Heart left ventricle (tissue), 16 donors: ENCODE data around the gene CCDC159. TPM values are rescaled to one million over a fixed set of nuclear protein-coding genes. Genes with fewer than 3 reads are reported as not detected.

Source experiments
- ATAC-seq, 4 donors: fragments of 200-7000 bp; cut with Tn5 transposase; one replicate each; pipeline ENCODE4 v1.9.1; 2020 to 2022; ENCODE audit warnings: moderate library complexity in 4 of 4, mild to moderate bottlenecking in 3 of 4, moderate number of reproducible peaks in 1 of 4
- DNase-seq, 5 donors: peaks; one replicate each; pipeline ENCODE4 v3.0.0-alpha.2; 2020
- H3K27ac ChIP-seq, 12 donors: fragments of 200-600 bp; sonication (generic) in 4 of 12; one replicate each; pipeline versions ENCODE4 v1.5.0 to v1.8.0; 2016 to 2022; ENCODE audit warnings: mild to moderate bottlenecking in 2 of 12
- H3K27me3 ChIP-seq, 9 donors: fragments of 200-600 bp; sonication (generic) in 2 of 9; one replicate each; pipeline versions ENCODE4 v1.5.1 to v1.8.0; 2016 to 2022; ENCODE audit warnings: mild to moderate bottlenecking in 3 of 9
- H3K36me3 ChIP-seq, 9 donors: fragments of 200-600 bp; sonication (generic) in 2 of 9; one replicate each; pipeline versions ENCODE4 v1.5.0 to v1.8.0; 2018 to 2022; ENCODE audit warnings: mild to moderate bottlenecking in 2 of 9
- H3K4me1 ChIP-seq, 12 donors: fragments of 200-600 bp; sonication (generic) in 4 of 12; one replicate each; pipeline versions ENCODE4 v1.5.0 to v1.8.0; 2016 to 2022; ENCODE audit warnings: mild to moderate bottlenecking in 3 of 12
- H3K4me3 ChIP-seq, 12 donors: fragments of 200-600 bp; sonication (generic) in 4 of 12; one replicate each; pipeline versions ENCODE4 v1.5.0 to v1.8.0; 2017 to 2022; ENCODE audit warnings: mild to moderate bottlenecking in 9 of 12, moderate library complexity in 4 of 12
- H3K9me3 ChIP-seq, 12 donors: fragments of 200-600 bp; sonication (generic) in 4 of 12; one replicate each; pipeline versions ENCODE4 v1.5.0 to v1.8.0; 2016 to 2022; ENCODE audit warnings: mild to moderate bottlenecking in 1 of 12
- CTCF ChIP-seq, 12 donors: fragments of 200-600 bp; sonication (generic) in 4 of 12; IDR thresholded peaks; one replicate each; pipeline versions ENCODE4 v1.5.0 to v1.8.0; 2018 to 2022; ENCODE audit warnings: antibody characterized with exemption in 12 of 12, mild to moderate bottlenecking in 5 of 12
- POLR2A ChIP-seq, 2 donors: fragments of 450-650 bp; IDR thresholded peaks; one replicate each; pipeline ENCODE4 v1.6.1; 2017; ENCODE audit warnings: antibody characterized with exemption in 2 of 2, mild to moderate bottlenecking in 2 of 2, moderate library complexity in 2 of 2
- WGBS, 4 donors: extraction: QIAGEN DNeasy Blood & Tissue Kit in 2 of 4; methylation state at CpG; one replicate each; pipeline versions ENCODE4 v1.1.5 to v1.1.7; 2013 to 2018; 5-methylcytosine and 5-hydroxymethylcytosine counted together
- intact Hi-C, 10 donors: fragments of 100-400 bp; cut with DNase I; formaldehyde crosslinking; loops; one replicate each; pipeline versions ENCODE4 v1.11.1 to v1.14.2; 2022
- polyA plus RNA-seq, 2 donors: library from polyadenylated mRNA; stranded (reverse); fragments of 200-250 nt; gene quantifications; one replicate each; pipeline ENCODE4 v1.2.3, GENCODE V29; 2013
- total RNA-seq, 9 donors: library from RNA; depleted of rRNA in 2 of 9; stranded (reverse); fragments of >200 nt in 2 of 9; fragmentation: NEBNext Ultra II Directional in 3 of 9; extraction: Animal tissue kit (Norgen Biotek cat#: 25700) in 3 of 9; gene quantifications; one replicate each; pipeline versions ENCODE4 v1.1.0 to v1.2.4, GENCODE V29; 2016 to 2023
- donor health status: ischemic (EF 13 %, LVEDD 7.1; RV severe dilation, severe dysfunction).
- donor health status: healthy with polysubstance abuse.
- donor health status: DM: no; HTN: yes; CAD: no.
- donor health status: DM: no; HTN: no; CAD: no.
- donor health status: ischemic (EF 25% LVEDD 6.9; RV normal size, moderate dysfunction).
- donor health status: ischemic (EF 25% LVEDD 5.7; RV mildly dilated, moderate dysfunction).
- donor health status: healthy.
- donor health status: DM: yes; HTN: yes; CAD: no.
- donor health status: ischemic (EF 35%, LVEDD 5.7; RV mildly dilated, moderate dysfunction).
- donor health status: nonischemic (EF 11% LVEDD 7.7; RV severe dilation, severe dysfunction).
- donor health status: DM: yes; HTN: yes; CAD: no.
- donor health status: PGD.
- donor health status: ischemic (EF 29% LVEDD 5.4; RV normal size, mild dysfunction).
- donor health status: nonischemic (EF 23%, LVEDD 6.1; RV moderate dilation, normal function).

Gene CCDC159
- total and polyA plus RNA-seq, 11 donors: 11.5 to 34.9 (median 21.9) TPM

GRCh38 chr19:11324748-11325389 is 21.4 kb upstream of the CCDC159 start:
- DNase-seq: no peak
- no peaks in the 10 kb centered on the region for H3K27me3 ChIP-seq
- peaks cover 0 to 45% (median 20%) of the 10 kb centered on the region in 9 donors for H3K36me3 ChIP-seq
- intact Hi-C loops: no loop called here
- ATAC-seq: peak in 1 of 4 donors; percentile 14
- peak overlapping the region in 11 of 12 donors; percentile 27 to 89 (median 65) for H3K27ac ChIP-seq
- H3K9me3 ChIP-seq: no peaks in the 10 kb centered on the region
- WGBS, 4 donors: 65 to 79% (median 76%) methylated on average over 8 to 17 of the region's 17 CpGs
- no peak overlapping the region for H3K4me3 ChIP-seq
- H3K4me1 ChIP-seq: peaks cover 0 to 54% (median 16%) of the 10 kb centered on the region in 12 donors
- TF ChIP-seq POLR2A (IDR thresholded peaks at IDR 0.05) (no peak), CTCF (IDR thresholded peaks at IDR 0.05) (no peak)

GRCh38 chr19:11325544-11325943 is 20.8 kb upstream of the CCDC159 start:
- TF ChIP-seq POLR2A (IDR thresholded peaks at IDR 0.05) (no peak), CTCF (IDR thresholded peaks at IDR 0.05) (no peak)
- ATAC-seq (no peak), DNase-seq (no peak)
- 87 to 97% (median 94%) methylated on average over 7 of the region's 7 CpGs for WGBS, 4 donors
- Histone ChIP-seq H3K27me3 (no peaks in the 10 kb centered on the region), H3K4me1 (peaks cover 0 to 50% (median 16%) of the 10 kb centered on the region in 12 donors), H3K36me3 (peaks cover 0 to 51% (median 24%) of the 10 kb centered on the region in 9 donors), H3K9me3 (no peaks in the 10 kb centered on the region), H3K4me3 (no peak overlapping the region), H3K27ac (peak overlapping the region in 1 of 12 donors; percentile 89)
- intact Hi-C loops: no loop called here

- Histone ChIP-seq H3K27ac (no peak overlapping the region), H3K9me3 (peaks cover 0 to 3% (median 0%) of the 10 kb centered on the region in 12 donors), H3K4me3 (no peak overlapping the region), H3K4me1 (peaks cover 0 to 5% (median 0%) of the 10 kb centered on the region in 12 donors), H3K27me3 (no peaks in the 10 kb centered on the region), H3K36me3 (peaks cover 0 to 96% (median 52%) of the 10 kb centered on the region in 9 donors)
- TF ChIP-seq CTCF (IDR thresholded peaks at IDR 0.05) (no peak), POLR2A (IDR thresholded peaks at IDR 0.05) (no peak)
- intact Hi-C loops: no loop called here
- DNase-seq (no peak), ATAC-seq (no peak)
- WGBS, 4 donors: 80 to 88% (median 84%) methylated on average over 4 of the region's 4 CpGs
Measured at GRCh38 chr19:11330127-11330526, 16.2 kb upstream of the CCDC159 start.

GRCh38 chr19:11331502-11331901 is 14.8 kb upstream of the CCDC159 start:
- ATAC-seq: no peak
- intact Hi-C loops: no loop called here

More at GRCh38 chr19:11331502-11331901, 14.8 kb upstream of the CCDC159 start:
- WGBS, 4 donors: 81 to 92% (median 85%) methylated on average over 4 of the region's 4 CpGs
- Histone ChIP-seq H3K4me3 (no peak overlapping the region), H3K27me3 (no peaks in the 10 kb centered on the region), H3K4me1 (no peaks in the 10 kb centered on the region), H3K36me3 (peaks cover 0 to 97% (median 59%) of the 10 kb centered on the region in 9 donors), H3K27ac (no peak overlapping the region), H3K9me3 (peaks cover 0 to 4% (median 0%) of the 10 kb centered on the region in 12 donors)
- DNase-seq: peak in 1 of 5 donors; percentile 5
- TF ChIP-seq CTCF (IDR thresholded peaks at IDR 0.05) (no peak), POLR2A (IDR thresholded peaks at IDR 0.05) (no peak)
